Upper lobe of left lung (tissue), 6 donors: ENCODE data around the gene GRK5. TPM values are rescaled to one million over a fixed set of nuclear protein-coding genes. Genes with fewer than 3 reads are reported as not detected.

Experiments used
- ATAC-seq, 2 donors: fragments of 200-7000 bp; cut with Tn5 transposase; one replicate each; pipeline ENCODE4 v1.9.1; 2022; ENCODE audit warnings: mild to moderate bottlenecking in 2 of 2, moderate library complexity in 2 of 2; ENCODE audit not compliant: low FRiP score in 2 of 2
- DNase-seq, 2 donors: peaks; one replicate each; pipeline ENCODE4 v3.0.0-alpha.2; 2019 to 2020
- H3K27ac ChIP-seq, 4 donors: fragments of 200-600 bp; sonication (generic); one replicate each; pipeline ENCODE4 v1.5.1; 2016 to 2019
- H3K27me3 ChIP-seq, 4 donors: fragments of 200-600 bp; sonication (generic); one replicate each; pipeline ENCODE4 v1.5.1; 2017 to 2019
- H3K36me3 ChIP-seq, 4 donors: fragments of 200-600 bp; sonication (generic); one replicate each; pipeline ENCODE4 v1.5.1; 2016 to 2019
- H3K4me1 ChIP-seq, 4 donors: fragments of 200-600 bp; sonication (generic); one replicate each; pipeline ENCODE4 v1.5.1; 2018 to 2019
- H3K4me3 ChIP-seq, 4 donors: fragments of 200-600 bp; sonication (generic); one replicate each; pipeline ENCODE4 v1.5.1; 2017 to 2019; ENCODE audit warnings: mild to moderate bottlenecking in 2 of 4, moderate library complexity in 1 of 4
- H3K9me3 ChIP-seq, 4 donors: fragments of 200-600 bp; sonication (generic); one replicate each; pipeline ENCODE4 v1.5.1; 2018 to 2019
- CTCF ChIP-seq, 6 experiments: fragments of 450-650 bp in 4 of 6; fragments of 200-600 bp in 2 of 6; sonication (generic) in 2 of 6; IDR thresholded peaks; one replicate each; pipeline ENCODE4 v1.5.1; 2016 to 2019; ENCODE audit warnings: antibody characterized with exemption in 6 of 6
- EP300 ChIP-seq, 4 donors: sonication (generic); formaldehyde crosslinking; IDR thresholded peaks; one replicate each; pipeline ENCODE4 v1.5.1; 2017; ENCODE audit warnings: antibody characterized with exemption in 4 of 4, control low read depth in 2 of 4
- POLR2A ChIP-seq, 4 donors: fragments of 450-650 bp; IDR thresholded peaks; one replicate each; pipeline ENCODE4 v1.5.1; 2016 to 2017; ENCODE audit warnings: antibody characterized with exemption in 4 of 4, mild to moderate bottlenecking in 2 of 4
- POLR2AphosphoS5 ChIP-seq, 2 donors: sonication (generic); formaldehyde crosslinking; IDR thresholded peaks; one replicate each; pipeline ENCODE4 v1.5.1; 2017; ENCODE audit warnings: antibody characterized with exemption in 2 of 2
- WGBS, 2 donors: methylation state at CpG; one replicate each; pipeline ENCODE4 v1.1.5; 2017 to 2018; 5-methylcytosine and 5-hydroxymethylcytosine counted together
- total RNA-seq, 6 donors: library from RNA; depleted of rRNA in 4 of 6; stranded (reverse); fragments of >200 nt in 4 of 6; gene quantifications; one replicate each; pipeline versions ENCODE4 v1.1.0 to v1.2.1, GENCODE V29; 2016 to 2021
- donor health status: DM: no; HTN: no; CAD: no; lungs with moderate emphysema.
- donor health status: DM: no; HTN: yes; CAD: no; lungs with severe emphysema.

GRK5 gene
- total RNA-seq, 6 donors from 2014 or later = 38.6 to 80.9 (median 61.1) TPM

- Histone ChIP-seq H3K27me3 (no peaks in the 10 kb centered on the region), H3K4me1 (peaks cover 43 to 73% (median 65%) of the 10 kb centered on the region in 4 donors), H3K4me3 (no peak overlapping the region), H3K36me3 (no peaks in the 10 kb centered on the region), H3K9me3 (no peaks in the 10 kb centered on the region), H3K27ac (peak overlapping the region; percentile 44 to 84 (median 72))
- ATAC-seq (no peak), DNase-seq (peak in 1 of 2 donors; percentile 75)
- 77 to 79% methylated on average over 14 of the region's 14 CpGs for WGBS, 2 donors
- TF ChIP-seq POLR2AphosphoS5 (IDR thresholded peaks at IDR 0.05) = peak; percentile 33 to 61
- no peak for TF ChIP-seq CTCF (IDR thresholded peaks at IDR 0.05)
- peak in 2 of 4 donors; percentile 46 to 68 for TF ChIP-seq EP300 (IDR thresholded peaks at IDR 0.05)
- no peak for TF ChIP-seq POLR2A (IDR thresholded peaks at IDR 0.05)
These were observed 201.6 kb downstream of the GRK5 start for GRCh38 chr10:119408969-119409371.

GRCh38 chr10:119409385-119409784, 202.0 kb downstream of the GRK5 start:
- no peak for DNase-seq
- Histone ChIP-seq H3K4me3 (no peak overlapping the region), H3K27me3 (no peaks in the 10 kb centered on the region), H3K9me3 (no peaks in the 10 kb centered on the region), H3K27ac (peak overlapping the region; percentile 44 to 84 (median 72)), H3K36me3 (no peaks in the 10 kb centered on the region), H3K4me1 (peaks cover 47 to 71% (median 64%) of the 10 kb centered on the region in 4 donors)
- ATAC-seq = no peak
- TF ChIP-seq CTCF (IDR thresholded peaks at IDR 0.05) (no peak), EP300 (IDR thresholded peaks at IDR 0.05) (no peak), POLR2AphosphoS5 (IDR thresholded peaks at IDR 0.05) (no peak), POLR2A (IDR thresholded peaks at IDR 0.05) (no peak)
- 81 to 83% methylated on average over 1 to 5 of the region's 5 CpGs for WGBS, 2 donors

GRCh38 chr10:119409906-119410305, 202.5 kb downstream of the GRK5 start:
- peak in 1 of 2 donors; percentile 89 for DNase-seq
- Histone ChIP-seq H3K9me3 (no peaks in the 10 kb centered on the region), H3K4me1 (peaks cover 47 to 69% (median 60%) of the 10 kb centered on the region in 4 donors), H3K4me3 (no peak overlapping the region), H3K36me3 (no peaks in the 10 kb centered on the region), H3K27ac (peak overlapping the region; percentile 44 to 84 (median 80)), H3K27me3 (no peaks in the 10 kb centered on the region)
- peak in 2 of 4 donors; percentile 35 to 50 for TF ChIP-seq EP300 (IDR thresholded peaks at IDR 0.05)
- TF ChIP-seq POLR2AphosphoS5 (IDR thresholded peaks at IDR 0.05) = peak; percentile 67 to 69
- no peak for TF ChIP-seq POLR2A (IDR thresholded peaks at IDR 0.05)
- WGBS, 2 donors = 72 to 88% methylated on average over 18 of the region's 18 CpGs
- peak in 1 of 2 donors; percentile 3 for ATAC-seq

GRCh38 chr10:119410361-119411116, 203.2 kb downstream of the GRK5 start:
- Histone ChIP-seq H3K27ac (peak overlapping the region; percentile 44 to 84 (median 80)), H3K4me3 (no peak overlapping the region), H3K27me3 (no peaks in the 10 kb centered on the region), H3K4me1 (peaks cover 46 to 63% (median 55%) of the 10 kb centered on the region in 4 donors), H3K36me3 (no peaks in the 10 kb centered on the region), H3K9me3 (no peaks in the 10 kb centered on the region)
- 87 to 92% methylated on average over 6 to 9 of the region's 9 CpGs for WGBS, 2 donors
- TF ChIP-seq EP300 (IDR thresholded peaks at IDR 0.05) (no peak), CTCF (IDR thresholded peaks at IDR 0.05) (no peak), POLR2AphosphoS5 (IDR thresholded peaks at IDR 0.05) (no peak), POLR2A (IDR thresholded peaks at IDR 0.05) (no peak)
- DNase-seq = no peak
- ATAC-seq = no peak

- DNase-seq (peak; percentile 86 to 91), ATAC-seq (peak; percentile 62 to 78)
- peak overlapping the region; percentile 65 to 84 (median 80) for H3K27ac ChIP-seq
- H3K27me3 ChIP-seq = no peaks in the 10 kb centered on the region
- H3K9me3 ChIP-seq = no peaks in the 10 kb centered on the region
- 47 to 49% methylated on average over 7 to 31 of the region's 31 CpGs for WGBS, 2 donors
- H3K4me1 ChIP-seq = peaks cover 29 to 60% (median 45%) of the 10 kb centered on the region in 4 donors
- no peaks in the 10 kb centered on the region for H3K36me3 ChIP-seq
- TF ChIP-seq EP300 (IDR thresholded peaks at IDR 0.05) (peak in 1 of 4 donors; percentile 85), POLR2AphosphoS5 (IDR thresholded peaks at IDR 0.05) (peak; percentile 62 to 86), POLR2A (IDR thresholded peaks at IDR 0.05) (no peak)
- no peak overlapping the region for H3K4me3 ChIP-seq
These were observed 205.1 kb downstream of the GRK5 start for GRCh38 chr10:119412244-119413092.
